Measurements from ENCODE around the gene TRPM3.

GRCh38 chr9:70746316-70746715, 375.1 kb downstream of the TRPM3 start:
- TF ChIP-seq POLR2A (IDR thresholded peaks at IDR 0.05) (no peak), CTCF (IDR thresholded peaks at IDR 0.05) (no peak), POLR2AphosphoS5 (IDR thresholded peaks at IDR 0.05; ENCODE audit: insufficient read depth in 1 of 2, low read depth in 1 of 2) (no peak)

Data from vagina (tissue), 2 donors.